Ovary (tissue), 9 donors: Measurements from ENCODE around the gene MAP9. TPM values are rescaled to one million over a fixed set of nuclear protein-coding genes. Genes with fewer than 3 reads are reported as not detected.
"Not testable (repeated sequence)": the region's sequence is repeated elsewhere in the genome, so short reads cannot be mapped to it uniquely, and the experiment has no call there.

ENCODE experiments used
- DNase-seq, 5 donors: peaks; one replicate each; pipeline ENCODE4 v3.0.0-alpha.2; 2019 to 2020
- H3K27ac ChIP-seq, 2 donors: fragments of 200-600 bp; one replicate each; pipeline versions ENCODE4 v1.5.1 to v1.8.0; 2019 to 2022
- H3K27me3 ChIP-seq: fragments of 200-600 bp; one replicate; pipeline ENCODE4 v1.8.0; 2022
- H3K36me3 ChIP-seq: fragments of 200-600 bp; sonication (generic); one replicate; pipeline ENCODE4 v1.5.1; 2019
- H3K4me1 ChIP-seq: one replicate; pipeline ENCODE4 v1.8.1; 2013; ENCODE audit warnings: mild to moderate bottlenecking, moderate library complexity; ENCODE audit not compliant: insufficient read depth
- H3K4me3 ChIP-seq: fragments of 200-600 bp; sonication (generic); one replicate; pipeline ENCODE4 v1.5.1; 2017
- H3K9me3 ChIP-seq, 2 donors: fragments of 200-600 bp in 1 of 2; sonication (generic) in 1 of 2; one replicate each; pipeline versions ENCODE4 v1.5.1 to v1.8.1; 2013 to 2019; ENCODE audit warnings: mild to moderate bottlenecking in 1 of 2, moderate library complexity in 1 of 2
- CTCF ChIP-seq, 3 donors: fragments of 450-650 bp in 2 of 3; fragments of 200-600 bp in 1 of 3; IDR thresholded peaks; one replicate each; pipeline versions ENCODE4 v1.5.1 to v1.8.0; 2016 to 2022; ENCODE audit warnings: antibody characterized with exemption in 3 of 3, mild to moderate bottlenecking in 1 of 3
- EP300 ChIP-seq: sonication (generic); formaldehyde crosslinking; IDR thresholded peaks from one replicate; pipeline ENCODE4 v1.6.1; 2017; ENCODE audit warnings: antibody characterized with exemption
- POLR2A ChIP-seq: fragments of 450-650 bp; IDR thresholded peaks from one replicate; pipeline ENCODE4 v1.6.1; 2017; ENCODE audit warnings: antibody characterized with exemption, mild to moderate bottlenecking, moderate library complexity
- WGBS, 3 donors: extraction: QIAGEN DNeasy Blood & Tissue Kit in 1 of 3; methylation state at CpG; one replicate each; pipeline versions ENCODE4 v1.1.5 to v1.1.7; 2013 to 2017; 5-methylcytosine and 5-hydroxymethylcytosine counted together
- intact Hi-C, 4 donors: fragments of 100-400 bp; cut with DNase I; formaldehyde crosslinking; loops; one replicate each; pipeline versions ENCODE4 v1.11.0 to v1.15.1; 2022 to 2023
- polyA plus RNA-seq, 2 donors: library from polyadenylated mRNA; stranded (reverse); fragments of 200-250 nt in 1 of 2; fragments of 350-450 nt in 1 of 2; fragmentation: Illumina TruSeq in 1 of 2; extraction: RNeasy Lipid Tissue Mini Kit (QIAGEN cat#74804) in 1 of 2; gene quantifications; one replicate each; pipeline ENCODE4 v1.2.3, GENCODE V29; 2013 to 2014
- total RNA-seq, 7 donors: library from RNA; depleted of rRNA in 2 of 7; stranded (reverse); fragments of >200 nt in 2 of 7; fragmentation: NEBNext Ultra II Directional in 3 of 7; extraction: Animal tissue kit (Norgen Biotek cat#: 25700) in 3 of 7; gene quantifications; one replicate each; pipeline versions ENCODE4 v1.1.0 to v1.2.4, GENCODE V29; 2016 to 2023
- donor health status: DM: no; HTN: no; CAD: no; lungs with moderate emphysema.
- donor health status: DM: no; HTN: no; CAD: no.
- donor health status: Bipolar disorder and iron deficiency.
- donor health status: DM: yes; HTN: yes; CAD: no.
- donor health status: DM: no; HTN: no; CAD: no.
- donor health status: DM: yes; HTN: yes; CAD: no.

The MAP9 gene
- total and polyA plus RNA-seq, 9 donors = 1.9 to 13.3 (median 8.7) TPM

GRCh38 chr4:155331478-155331877, 45.3 kb downstream of the MAP9 start:
- H3K4me1 ChIP-seq = no peaks in the 10 kb centered on the region
- no peak overlapping the region for H3K4me3 ChIP-seq
- no peaks in the 10 kb centered on the region for H3K36me3 ChIP-seq
- intact Hi-C loops = no loop called here
- TF ChIP-seq CTCF (IDR thresholded peaks at IDR 0.05) = no peak
- TF ChIP-seq EP300 = no peak
- TF ChIP-seq POLR2A = no peak
- DNase-seq = no peak
- H3K27ac ChIP-seq = no peak overlapping the region
- no peaks in the 10 kb centered on the region for H3K27me3 ChIP-seq
- no peaks in the 10 kb centered on the region for H3K9me3 ChIP-seq

DNA sequence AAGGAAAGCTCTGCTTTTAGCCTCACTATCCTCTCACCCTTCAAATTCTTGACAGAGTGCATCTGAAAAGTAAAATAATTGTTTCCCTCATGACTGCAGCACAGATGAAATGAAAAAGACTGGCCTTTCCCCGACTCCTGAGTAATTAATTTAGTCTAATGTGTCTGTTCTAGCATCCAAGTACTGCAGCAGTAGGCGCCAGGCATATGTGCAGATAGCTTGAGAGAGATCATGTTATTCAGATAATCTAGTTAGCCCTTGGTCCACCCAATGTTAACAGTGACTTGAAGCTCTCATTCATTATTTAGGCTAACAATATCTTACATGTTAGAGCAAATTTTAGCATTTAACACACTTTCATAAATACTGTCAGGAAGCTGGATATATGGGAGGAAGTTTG, 54.0 kb downstream of the MAP9 start:
- H3K36me3 ChIP-seq = no peaks in the 10 kb centered on the region
- H3K27ac ChIP-seq = no peak overlapping the region
- intact Hi-C loops = no loop called here
- no peak overlapping the region for H3K4me3 ChIP-seq
- H3K4me1 ChIP-seq = no peaks in the 10 kb centered on the region
- H3K9me3 ChIP-seq = no peaks in the 10 kb centered on the region
- no peak for TF ChIP-seq POLR2A
- no peak for TF ChIP-seq CTCF (IDR thresholded peaks at IDR 0.05)
- no peak for TF ChIP-seq EP300
- H3K27me3 ChIP-seq = no peaks in the 10 kb centered on the region
- 15 to 45% (median 29%) methylated on average over 2 of the region's 2 CpGs for WGBS, 3 donors
- DNase-seq = no peak

DNA sequence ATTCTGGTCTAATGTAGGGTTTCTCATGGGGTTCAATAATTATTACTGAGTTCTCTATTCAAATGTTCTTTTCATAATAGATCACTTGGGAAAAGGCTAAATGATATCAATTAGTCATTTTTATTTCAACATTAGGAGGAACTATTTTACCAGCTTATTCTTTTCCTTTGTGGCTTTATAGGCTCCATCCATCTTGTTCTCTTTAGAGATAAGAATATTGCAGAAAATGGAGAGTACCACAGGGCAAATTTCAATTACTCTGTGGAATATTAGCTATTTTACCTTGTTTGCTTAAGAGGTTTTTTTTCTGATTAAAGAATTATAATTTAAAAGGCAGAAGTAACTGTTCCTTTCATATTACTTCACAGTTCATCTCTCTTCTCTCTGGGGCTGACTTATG, 55.8 kb downstream of the MAP9 start:
- Histone ChIP-seq H3K9me3 (no peaks in the 10 kb centered on the region), H3K4me3 (no peak overlapping the region), H3K36me3 (no peaks in the 10 kb centered on the region), H3K27ac (no peak overlapping the region), H3K27me3 (no peaks in the 10 kb centered on the region), H3K4me1 (no peaks in the 10 kb centered on the region)
- DNase-seq = no peak
- intact Hi-C loops = no loop called here
- no peak for TF ChIP-seq CTCF (IDR thresholded peaks at IDR 0.05)
- no peak for TF ChIP-seq EP300
- TF ChIP-seq POLR2A = no peak

DNA sequence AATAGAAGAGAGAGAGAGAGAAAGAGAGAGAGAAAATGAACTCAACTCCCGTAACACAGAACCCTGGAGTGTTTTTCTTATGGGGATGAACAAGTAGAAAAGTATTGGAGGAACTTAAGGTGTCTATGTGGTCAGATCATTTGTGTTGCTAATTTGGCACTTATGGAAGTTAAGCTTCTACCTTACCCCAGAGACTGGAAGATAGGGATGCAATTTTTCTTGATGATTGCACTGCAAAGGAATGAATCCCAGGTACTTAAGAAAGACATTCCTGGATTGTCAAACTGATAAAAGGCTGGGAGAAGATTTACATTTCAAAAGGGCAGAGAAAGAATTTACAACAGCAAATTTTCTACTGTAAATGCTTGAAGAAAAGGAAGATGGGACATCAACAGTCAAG, 57.2 kb downstream of the MAP9 start:
- WGBS, 3 donors = 57 to 83% (median 80%) methylated on average over 1 of the region's 1 CpG
- H3K4me3 ChIP-seq = no peak overlapping the region
- no peaks in the 10 kb centered on the region for H3K4me1 ChIP-seq
- no peaks in the 10 kb centered on the region for H3K36me3 ChIP-seq
- no peak overlapping the region for H3K27ac ChIP-seq
- H3K9me3 ChIP-seq = no peaks in the 10 kb centered on the region
- TF ChIP-seq EP300 = no peak
- no peak for TF ChIP-seq CTCF (IDR thresholded peaks at IDR 0.05)
- H3K27me3 ChIP-seq = no peaks in the 10 kb centered on the region
- DNase-seq = no peak
- intact Hi-C loops = no loop called here

GRCh38 chr4:155312027-155312426, 64.7 kb downstream of the MAP9 start:
- DNase-seq, H3K27me3 ChIP-seq, H3K9me3 ChIP-seq, intact Hi-C loops, H3K4me1 ChIP-seq, H3K27ac ChIP-seq, H3K4me3 ChIP-seq, H3K36me3 ChIP-seq: not testable (repeated sequence)
- 85 to 90% (median 86%) methylated on average over 5 of the region's 5 CpGs for WGBS, 3 donors
